AG04449 (cell line): ENCODE data around the gene SPHK2.
"Not testable (repeated sequence)": the region's sequence is repeated elsewhere in the genome, so short reads cannot be mapped to it uniquely, and the experiment has no call there.

Source experiments
- CTCF ChIA-PET: fragments of 350-600 bp; formaldehyde crosslinking; extraction: SDS; loops from one replicate; lab custom pipeline; 2021; ENCODE audit warnings: antibody characterized with exemption; lab: Yijun Ruan, JAX
- POLR2A ChIA-PET: fragments of 400-600, 350-600 bp; formaldehyde crosslinking; extraction: SDS; loops from one replicate; lab custom pipeline; 2020; ENCODE audit warnings: antibody characterized with exemption, inconsistent platforms; lab: Yijun Ruan, JAX
- DNase-seq: peaks from one replicate; pipeline ENCODE4 v3.0.0-alpha.2; 2010; ENCODE audit warnings: low read depth, low spot score
- H3K4me3 ChIP-seq: 2 replicates; pipeline ENCODE4 v1.5.1; 2011; ENCODE audit warnings: low read depth, mild to moderate bottlenecking, control low read depth, low read length
- CTCF ChIP-seq: IDR thresholded peaks from one replicate; pipeline ENCODE4 v1.5.1; 2011; ENCODE audit warnings: mild to moderate bottlenecking, moderate library complexity, low read length, control low read depth, inconsistent platforms; ENCODE audit not compliant: insufficient read depth; ENCODE audit errors: missing control alignments

The SPHK2 gene

DNA sequence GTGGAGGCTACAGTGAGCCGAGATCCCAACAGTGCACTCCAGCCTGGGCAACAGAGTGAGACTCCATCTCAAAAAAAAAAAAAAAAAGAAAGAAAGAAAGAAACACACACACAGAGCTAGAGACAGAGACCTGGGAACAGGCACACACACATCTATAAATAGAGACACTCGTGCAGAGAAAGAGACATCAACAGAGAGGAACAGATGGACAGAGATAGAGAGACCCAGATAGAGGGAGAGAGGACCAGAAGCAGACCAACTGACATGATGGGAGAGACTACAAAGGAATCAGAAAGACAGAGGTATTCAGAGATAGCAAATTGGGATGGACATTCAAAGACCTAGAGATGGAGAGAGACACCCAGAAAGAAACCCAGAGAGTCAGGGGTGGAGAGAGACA lies 28.8 kb downstream of the SPHK2 start:
- H3K4me3 ChIP-seq = no peak overlapping the region
- no peak for DNase-seq
- no peak for TF ChIP-seq CTCF
- ChIA-PET POLR2A (no interaction called here), CTCF (interaction anchor here (1.2 to 1.5 kb wide), 2 partner anchors 10 to 194 kb away, joined by 3 to 5 read pairs; no protein-coding TSS in a partner anchor)

GRCh38 chr19:48650974-48651682 lies 31.8 kb downstream of the SPHK2 start:
- POLR2A ChIA-PET = interaction anchor here (0.6 kb wide), 1 partner anchor 227 kb away, joined by 4 read pairs; no protein-coding TSS in a partner anchor
- CTCF ChIA-PET = interaction anchor here (0.7 to 2.1 kb wide), 2 partner anchors 24 to 26 kb away, joined by 3 to 7 read pairs; no protein-coding TSS in a partner anchor
- no peak overlapping the region for H3K4me3 ChIP-seq
- no peak for TF ChIP-seq CTCF
- no peak for DNase-seq

DNA sequence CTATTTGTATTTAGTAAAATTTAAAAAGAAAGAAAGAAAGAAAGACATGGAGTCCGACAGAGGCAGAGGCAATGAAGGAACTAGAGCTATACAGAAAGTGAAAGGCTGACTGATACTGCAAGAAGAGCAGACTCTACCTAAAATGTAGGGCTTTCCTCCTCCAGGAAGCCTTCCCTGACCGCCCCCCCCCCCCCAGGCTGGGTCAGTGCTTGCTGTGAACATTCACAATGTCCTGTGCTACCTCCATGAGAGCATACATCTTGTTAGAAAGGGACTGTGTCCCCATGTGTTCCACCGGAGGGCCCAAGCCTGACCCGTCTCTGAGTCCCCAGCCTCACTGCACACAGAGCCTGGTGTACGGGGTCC lies 32.4 kb downstream of the SPHK2 start:
- ChIA-PET CTCF (interaction anchor here (0.7 to 2.1 kb wide), 2 partner anchors 24 to 26 kb away, joined by 3 to 7 read pairs; no protein-coding TSS in a partner anchor), POLR2A (interaction anchor here (0.6 kb wide), 1 partner anchor 227 kb away, joined by 4 read pairs; no protein-coding TSS in a partner anchor)
- no peak for TF ChIP-seq CTCF
- H3K4me3 ChIP-seq = no peak overlapping the region
- no peak for DNase-seq

- POLR2A ChIA-PET = no interaction called here
- H3K4me3 ChIP-seq = no peak overlapping the region
- no peak for DNase-seq
- CTCF ChIA-PET = interaction anchor here (1.5 to 2.0 kb wide), 2 partner anchors 9 to 21 kb away, joined by 5 to 9 read pairs; no protein-coding TSS in a partner anchor
- no peak for TF ChIP-seq CTCF
Measured at GRCh38 chr19:48654299-48655059, 35.2 kb downstream of the SPHK2 start.

DNA sequence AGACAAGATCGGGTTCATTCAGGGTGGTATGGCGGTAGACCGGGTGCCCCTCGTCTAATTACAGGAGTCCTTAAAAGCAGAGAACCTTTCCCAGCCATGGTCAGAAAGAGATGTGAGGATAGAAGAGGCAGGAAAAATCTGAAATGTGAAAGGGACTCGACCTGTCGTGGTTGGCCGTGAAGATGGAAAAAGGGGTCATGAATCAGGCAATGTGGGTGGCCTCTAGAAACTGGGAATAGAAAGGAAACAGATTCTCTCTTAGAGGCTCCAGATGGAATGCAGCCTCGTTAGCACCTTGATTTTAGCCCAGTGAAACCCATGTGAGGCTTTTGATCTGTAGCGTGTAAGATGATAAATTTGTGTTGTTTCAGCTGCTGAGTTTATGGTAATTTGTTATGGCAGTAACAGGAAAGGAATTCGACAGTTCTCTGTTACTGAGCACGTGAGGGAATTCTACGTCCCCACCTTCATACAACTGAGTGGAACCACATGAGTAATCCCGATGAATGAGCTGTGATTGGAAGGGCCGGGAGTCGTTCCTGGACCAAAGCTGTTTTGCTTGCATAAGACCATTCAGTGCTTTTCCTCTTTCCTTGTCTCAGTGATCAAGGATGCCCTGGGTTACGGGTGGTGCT lies 37.7 kb downstream of the SPHK2 start:
- peak; percentile 74 for DNase-seq
- TF ChIP-seq CTCF = no peak
- POLR2A ChIA-PET = no interaction called here
- CTCF ChIA-PET = interaction anchor here (1.7 to 2.7 kb wide), 3 partner anchors 11 to 19 kb away, joined by 9 to 21 read pairs (median 10); partner anchors contain the start of gene CA11
- H3K4me3 ChIP-seq = no peak overlapping the region

GRCh38 chr19:48657828-48658227 lies 38.5 kb downstream of the SPHK2 start:
- CTCF ChIA-PET = interaction anchor here (1.1 to 2.7 kb wide), 3 partner anchors 12 to 185 kb away, joined by 3 to 21 read pairs (median 10); partner anchors contain the start of gene CA11
- DNase-seq, POLR2A ChIA-PET, H3K4me3 ChIP-seq: not testable (repeated sequence)
